GM11168 (cell line): ENCODE results near the gene NRIP3.
"Not testable (repeated sequence)": the region's sequence is repeated elsewhere in the genome, so short reads cannot be mapped to it uniquely, and the experiment has no call there.

Experiments used
- in situ Hi-C: fragments of 300-500 bp; cut with MboI; formaldehyde crosslinking; loops from one replicate; pipeline ENCODE4 v1.12.0; 2022; ENCODE audit warnings: low sequenced_read_pairs; ENCODE audit not compliant: unreplicated experiment

The NRIP3 gene

DNA sequence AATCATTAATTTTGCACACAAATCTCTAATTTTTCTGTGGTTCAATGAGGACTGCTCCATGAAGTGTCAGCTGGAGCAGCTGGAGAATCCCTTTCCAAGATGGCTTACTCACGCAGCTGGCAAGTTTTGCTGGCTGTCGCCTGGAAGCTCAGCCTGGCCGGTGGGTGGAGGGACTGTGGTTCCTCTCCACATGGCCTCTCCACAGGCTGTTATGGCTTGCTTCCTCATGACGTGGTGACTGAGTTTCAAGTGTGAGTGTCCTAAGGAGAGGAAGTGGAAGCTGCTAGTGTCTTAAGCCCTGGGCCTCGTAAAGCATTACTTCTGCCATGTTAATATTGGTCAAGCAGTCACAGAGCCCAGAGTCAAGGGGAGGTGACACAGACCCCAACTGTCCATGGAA lies 14.0 kb upstream of the NRIP3 start:
- in situ Hi-C loops, result loop anchor here (5.0 kb wide), 1 partner anchor 120 kb away; no protein-coding TSS in a partner anchor

DNA sequence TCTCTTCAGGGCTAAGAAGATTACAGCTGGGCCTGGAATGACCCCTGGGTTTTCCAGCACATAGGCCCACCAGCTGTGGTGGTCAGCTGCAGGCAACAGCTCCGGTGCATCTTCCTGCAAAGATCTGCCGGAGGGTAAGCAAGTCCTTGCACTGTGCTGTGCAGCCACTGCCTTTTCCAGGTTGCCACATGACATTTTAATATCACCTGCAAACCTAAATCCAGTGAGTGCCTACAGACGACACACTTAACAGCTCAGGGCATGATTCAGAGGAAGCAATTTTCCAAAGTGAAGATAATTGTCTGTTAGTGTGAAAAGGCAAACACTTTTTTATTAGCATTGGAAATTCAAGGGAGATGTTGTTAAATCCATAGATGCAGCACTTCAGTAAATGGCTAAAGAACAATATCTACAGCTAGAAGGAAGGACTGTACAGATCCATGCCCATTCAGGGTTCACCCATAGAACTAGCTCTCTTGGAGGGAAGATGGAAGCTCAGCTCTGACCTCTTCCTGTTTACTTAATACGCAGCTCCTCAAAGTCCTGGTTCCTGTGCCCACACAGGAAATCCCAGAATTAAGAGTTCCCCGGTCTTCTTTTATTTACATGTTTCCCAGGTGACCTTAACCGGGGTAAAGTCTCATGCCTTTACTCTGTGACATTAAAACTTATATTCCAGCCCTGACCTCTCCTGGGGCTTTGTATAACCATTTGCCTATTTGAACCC lies 13.3 kb upstream of the NRIP3 start:
- in situ Hi-C loops, result loop anchor here (5.0 kb wide), 1 partner anchor 120 kb away; no protein-coding TSS in a partner anchor

DNA sequence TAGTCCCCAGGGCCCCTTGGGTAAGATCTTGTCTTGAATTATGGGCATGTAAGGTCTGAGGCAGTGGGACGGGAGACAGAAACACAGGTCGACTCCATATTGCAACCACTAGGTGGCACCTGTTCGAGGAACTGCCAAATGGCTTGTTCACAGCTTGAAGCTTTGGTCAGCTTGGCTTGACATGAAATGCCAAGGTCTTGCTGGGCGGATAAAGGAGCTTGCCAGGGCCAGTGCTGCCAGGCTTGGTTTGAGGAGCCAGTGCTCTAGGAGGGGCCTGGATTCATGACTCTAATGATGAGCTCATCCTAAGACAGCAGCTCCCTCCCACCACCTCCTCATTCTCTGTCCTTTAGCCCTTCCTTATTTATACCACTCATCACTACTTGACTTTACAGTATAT lies 11.9 kb upstream of the NRIP3 start:
- in situ Hi-C loops, result loop anchor here (5.0 kb wide), 1 partner anchor 122 kb away; no protein-coding TSS in a partner anchor

DNA sequence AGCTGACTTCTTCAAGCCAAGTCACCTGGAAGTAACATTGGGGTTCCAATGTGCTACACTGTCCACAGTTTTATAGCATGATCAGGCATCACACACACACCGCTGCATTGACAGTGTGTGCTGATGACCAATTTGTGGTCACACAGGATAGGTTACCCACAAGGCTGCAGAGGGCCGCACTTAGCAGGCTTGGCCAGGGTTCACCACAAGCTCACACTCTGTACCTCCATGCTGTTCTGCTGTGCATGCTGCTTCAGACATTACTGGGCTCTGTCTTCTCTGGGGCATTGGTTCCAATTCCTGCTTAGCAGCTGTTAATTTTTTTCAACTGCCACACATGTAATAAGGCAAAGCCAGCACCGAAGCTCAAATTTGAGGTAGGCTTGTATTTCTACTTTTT lies 11.0 kb upstream of the NRIP3 start:
- in situ Hi-C loops, result loop anchor here (5.0 kb wide), 1 partner anchor 122 kb away; no protein-coding TSS in a partner anchor

DNA sequence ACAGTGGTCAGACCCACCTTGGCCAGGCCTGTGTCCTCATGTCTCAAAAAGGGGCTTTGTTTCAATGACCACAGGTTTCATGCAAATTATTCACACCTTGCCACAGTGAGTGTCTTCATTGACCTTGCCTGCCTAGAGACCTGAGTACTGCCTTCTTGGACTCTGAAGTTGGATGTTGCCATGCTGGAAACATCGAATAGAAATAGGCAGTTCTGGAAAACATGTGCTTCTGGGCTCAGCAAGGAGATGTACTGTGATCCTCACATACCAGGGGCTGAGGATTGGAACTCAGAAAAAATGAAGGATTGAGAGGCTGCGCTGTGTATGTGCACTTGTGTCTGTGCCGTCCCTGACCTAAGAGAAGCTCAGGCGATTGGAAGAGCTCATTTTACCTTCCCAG lies 9.6 kb upstream of the NRIP3 start:
- in situ Hi-C loops, result no loop called here

- in situ Hi-C loops, result not testable (repeated sequence)
Measured at GRCh38 chr11:9009538-9009937, 5.7 kb upstream of the NRIP3 start.

GRCh38 chr11:9008661-9009060 lies 4.9 kb upstream of the NRIP3 start:
- in situ Hi-C loops, result no loop called here

DNA sequence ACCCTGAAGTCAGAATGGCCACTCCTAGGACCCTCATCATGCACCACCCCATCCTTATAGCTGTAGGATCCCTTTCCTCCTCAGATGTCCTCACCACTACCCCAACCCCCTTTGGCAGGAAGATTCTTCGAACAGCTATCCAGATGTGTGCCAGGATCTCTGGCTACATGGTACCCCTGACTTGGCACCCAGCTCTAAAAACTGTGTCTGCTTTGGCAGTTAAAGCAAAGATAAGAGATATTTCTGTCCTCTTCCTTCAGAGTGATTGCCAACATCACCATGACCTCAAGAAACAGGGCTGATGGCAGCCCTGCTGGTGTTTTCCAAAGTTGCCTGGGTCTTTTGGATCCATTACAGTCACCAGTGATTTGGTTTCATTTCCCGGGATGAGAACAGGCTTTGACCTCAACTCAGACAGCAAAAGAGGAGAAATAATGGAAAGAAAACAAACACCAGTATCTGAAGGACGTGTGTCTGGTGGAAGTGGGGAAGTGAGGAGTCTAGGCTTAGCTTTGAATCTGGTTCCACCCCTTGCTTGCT lies 4.3 kb upstream of the NRIP3 start:
- in situ Hi-C loops, result no loop called here

DNA sequence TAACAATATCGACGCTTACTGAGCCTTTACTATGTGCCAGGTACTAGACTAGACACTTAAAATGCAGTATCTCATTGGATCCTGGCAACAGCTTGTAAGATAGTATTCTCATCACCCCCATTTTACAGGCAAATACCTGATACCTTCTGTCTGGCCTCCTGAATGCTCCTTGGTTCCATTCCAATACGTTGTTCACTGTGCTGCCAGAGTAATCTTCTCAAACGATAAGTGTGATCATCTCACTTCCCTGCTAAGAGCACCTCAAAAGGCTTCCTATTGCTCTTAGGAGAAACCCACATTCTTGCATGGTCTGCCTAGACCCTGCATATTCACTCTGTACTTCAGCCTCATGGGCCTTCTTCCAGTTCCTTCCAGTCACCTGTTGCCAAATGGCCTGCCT lies 1.3 kb upstream of the NRIP3 start:
- in situ Hi-C loops, result no loop called here

- in situ Hi-C loops, result no loop called here
Measured at GRCh38 chr11:9004183-9004926, 554 bp upstream of the NRIP3 start.

GRCh38 chr11:9002920-9003572 lies 755 bp downstream of the NRIP3 start:
- in situ Hi-C loops, result no loop called here

DNA sequence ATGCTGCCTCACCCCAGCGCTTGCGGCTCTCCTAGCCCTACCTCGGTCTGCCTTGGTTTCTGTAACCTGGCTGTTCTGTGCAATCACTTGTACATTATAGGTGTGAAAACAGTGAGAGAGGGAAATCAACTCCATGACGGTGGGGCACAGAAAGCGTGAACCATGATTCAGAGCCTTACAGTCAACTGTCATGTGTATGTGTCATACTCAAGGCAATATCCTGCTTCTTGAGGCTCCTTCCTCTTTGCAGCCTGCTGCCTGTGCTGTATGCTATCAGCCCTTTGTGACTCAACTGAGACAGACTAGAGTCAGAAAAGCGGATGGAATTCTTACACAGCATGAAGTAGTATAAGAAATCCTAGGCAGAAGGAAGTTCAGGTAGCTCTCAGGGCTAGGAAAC lies 2.1 kb downstream of the NRIP3 start:
- in situ Hi-C loops, result no loop called here

- in situ Hi-C loops, result no loop called here
Measured at GRCh38 chr11:8998017-8998416, 5.8 kb downstream of the NRIP3 start.

DNA sequence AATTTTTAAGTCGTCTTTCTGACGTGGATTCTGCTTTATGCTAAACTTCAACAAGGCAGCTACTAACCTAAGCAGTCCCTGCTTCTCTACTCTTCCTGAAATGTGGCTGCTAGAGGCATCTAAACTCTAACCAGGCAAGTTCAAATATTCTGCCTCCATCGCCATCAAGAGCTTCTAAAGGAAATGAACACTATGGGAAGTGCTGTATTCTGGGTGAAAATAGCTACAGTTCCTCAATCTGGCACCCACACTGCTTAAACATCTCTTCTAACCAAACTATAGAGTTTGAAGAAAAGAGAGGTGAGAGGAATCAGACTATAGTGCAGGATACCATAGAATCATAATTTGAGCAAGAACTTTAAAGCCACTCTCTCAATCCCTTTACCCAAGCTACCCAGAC lies 6.3 kb downstream of the NRIP3 start:
- in situ Hi-C loops, result no loop called here

DNA sequence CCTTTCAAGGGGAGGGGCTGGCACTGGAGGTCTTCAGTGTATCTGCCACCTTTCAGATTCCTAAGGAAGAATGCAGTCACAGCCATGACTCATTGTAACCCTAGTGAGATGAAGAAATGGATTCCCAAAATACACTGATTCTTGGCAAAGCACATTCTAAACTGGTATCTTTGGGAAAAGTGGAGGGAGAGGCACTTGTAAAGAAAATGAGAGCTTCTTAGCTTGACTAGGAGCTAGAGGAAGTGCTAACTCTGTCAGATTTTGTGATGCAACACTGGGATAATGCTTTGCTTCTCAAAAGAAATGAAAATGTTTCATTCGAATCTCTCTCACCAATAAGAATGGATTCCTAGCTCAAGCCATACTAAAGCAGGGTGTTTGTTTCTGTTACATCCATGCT lies 14.3 kb downstream of the NRIP3 start:
- in situ Hi-C loops, result no loop called here

DNA sequence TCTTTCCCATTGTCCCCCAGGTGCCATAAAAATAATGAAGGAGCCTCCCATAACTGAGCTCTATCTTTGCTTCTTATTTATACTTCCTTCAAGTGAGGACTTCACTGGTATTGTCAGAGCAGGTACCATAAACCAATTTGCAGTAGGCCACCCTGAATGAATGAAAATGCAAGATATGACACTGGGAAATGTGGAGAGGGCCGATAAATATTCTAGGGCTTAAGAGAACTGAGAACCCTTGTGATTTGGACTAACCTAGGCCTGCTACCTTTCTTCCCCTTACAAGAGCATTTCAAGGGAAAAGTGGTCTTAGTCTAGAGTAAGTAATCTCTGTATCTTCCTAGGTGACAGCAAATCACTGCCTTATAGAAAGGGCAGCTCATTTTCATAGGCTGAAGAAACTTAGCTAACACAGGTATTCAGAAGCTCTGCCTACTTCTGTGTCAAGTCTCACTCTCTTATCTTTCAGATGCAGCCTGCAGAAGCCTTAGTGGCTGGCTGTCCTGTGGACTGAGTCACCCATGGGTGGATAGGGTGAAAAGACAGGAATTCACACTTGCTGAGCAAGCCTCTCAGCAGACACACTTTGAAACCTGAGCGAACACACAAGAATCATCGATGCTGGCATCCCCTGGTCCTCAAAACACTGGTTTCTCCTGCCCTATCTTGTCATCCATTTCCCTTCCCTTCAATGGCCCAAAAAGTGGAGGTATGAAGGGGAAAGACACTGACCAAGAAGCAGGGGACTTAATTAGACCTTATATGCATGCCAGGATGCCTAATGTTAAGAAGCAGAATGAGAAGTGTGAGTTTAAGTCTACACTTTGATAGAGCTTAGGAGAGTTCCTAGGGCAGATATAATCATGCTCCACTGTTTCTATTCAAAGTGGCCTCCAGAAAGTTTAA lies 15.2 kb downstream of the NRIP3 start:
- in situ Hi-C loops, result no loop called here

- in situ Hi-C loops, result no loop called here
Measured at GRCh38 chr11:8987446-8987845, 16.4 kb downstream of the NRIP3 start.

- in situ Hi-C loops, result not testable (repeated sequence)
Measured at GRCh38 chr11:8986772-8987171, 17.0 kb downstream of the NRIP3 start.

- in situ Hi-C loops, result no loop called here
Measured at GRCh38 chr11:8985462-8985861, 18.3 kb downstream of the NRIP3 start.

- in situ Hi-C loops, result no loop called here
Measured at GRCh38 chr11:8983552-8983951, 20.2 kb downstream of the NRIP3 start.
